Retina (tissue), 1 donor: ENCODE results near the gene CATSPERB.
"Not testable (repeated sequence)": the region's sequence is repeated elsewhere in the genome, so short reads cannot be mapped to it uniquely, and the experiment has no call there.

Experiments
- DNase-seq: peaks from one replicate; pipeline ENCODE4 v3.0.0-alpha.2; 2016

CATSPERB gene

GRCh38 chr14:91573894-91574837 is 157.7 kb downstream of the CATSPERB start:
- DNase-seq, result peak; percentile 78

GRCh38 chr14:91573528-91573893 is 158.4 kb downstream of the CATSPERB start:
- no peak for DNase-seq

GRCh38 chr14:91570021-91570420 is 161.9 kb downstream of the CATSPERB start:
- DNase-seq, result no peak

GRCh38 chr14:91569301-91569700 is 162.6 kb downstream of the CATSPERB start:
- DNase-seq, result no peak

- DNase-seq, result no peak
These were observed 163.3 kb downstream of the CATSPERB start for GRCh38 chr14:91568626-91569025.

- not testable (repeated sequence) for DNase-seq
These were observed 164.1 kb downstream of the CATSPERB start for GRCh38 chr14:91567827-91568226.

GRCh38 chr14:91555531-91555930 is 176.4 kb downstream of the CATSPERB start:
- no peak for DNase-seq

- no peak for DNase-seq
These were observed 177.2 kb downstream of the CATSPERB start for GRCh38 chr14:91554535-91555332.

GRCh38 chr14:91548108-91548507 is 183.8 kb downstream of the CATSPERB start:
- no peak for DNase-seq

- DNase-seq, result peak; percentile 18
These were observed 185.8 kb downstream of the CATSPERB start for GRCh38 chr14:91545946-91546716.

GRCh38 chr14:91545204-91545603 is 186.7 kb downstream of the CATSPERB start:
- DNase-seq, result no peak

GRCh38 chr14:91536327-91536726 is 195.6 kb downstream of the CATSPERB start:
- no peak for DNase-seq

- DNase-seq, result not testable (repeated sequence)
These were observed 197.8 kb downstream of the CATSPERB start for GRCh38 chr14:91534059-91534458.

GRCh38 chr14:91533623-91534022 is 198.3 kb downstream of the CATSPERB start:
- no peak for DNase-seq
